Natural killer cell (primary cell): ENCODE data around the gene AUTS2. TPM values are rescaled to one million over a fixed set of nuclear protein-coding genes. Genes with fewer than 3 reads are reported as not detected.

Source experiments
- ATAC-seq, 3 donors: fragments of 150-1000 bp in 2 of 3; fragments of 200-7000 bp in 1 of 3; cut with Tn5 transposase; 1 replicate in 1 of 3; 2 replicates in 2 of 3; pipeline ENCODE4 v1.10.0; 2021; ENCODE audit warnings: mild to moderate bottlenecking in 2 of 3, moderate library complexity in 2 of 3
- DNase-seq, 2 donors: peaks; one replicate each; pipeline versions ENCODE4 v3.0.0 to v3.0.0-alpha.2; 2013 to 2021; ENCODE audit warnings: mixed read lengths in 1 of 2
- H3K27ac ChIP-seq: one replicate; pipeline ENCODE4 v1.5.1; 2013; ENCODE audit warnings: mild to moderate bottlenecking, low read length
- H3K27me3 ChIP-seq: one replicate; pipeline ENCODE4 v1.6.1; 2013; ENCODE audit warnings: low read length; ENCODE audit not compliant: control insufficient read depth, insufficient read depth
- H3K36me3 ChIP-seq: one replicate; pipeline ENCODE4 v1.6.1; 2013; ENCODE audit warnings: low read length; ENCODE audit not compliant: control insufficient read depth, insufficient read depth
- H3K4me1 ChIP-seq: one replicate; pipeline ENCODE4 v1.6.1; 2013; ENCODE audit warnings: low read length; ENCODE audit not compliant: control insufficient read depth, insufficient read depth
- H3K4me3 ChIP-seq: one replicate; pipeline ENCODE4 v1.5.1; 2013; ENCODE audit warnings: low read length
- H3K9me3 ChIP-seq: one replicate; pipeline ENCODE4 v1.6.1; 2013; ENCODE audit warnings: low read length; ENCODE audit not compliant: control insufficient read depth, insufficient read depth
- H3K27ac Mint-ChIP-seq, 2 donors: one replicate each; pipeline ENCODE4 v1.8.0; 2022; ENCODE audit warnings: mild to moderate bottlenecking in 2 of 2, mixed read lengths in 2 of 2, moderate library complexity in 1 of 2
- H3K27me3 Mint-ChIP-seq, 2 donors: one replicate each; pipeline ENCODE4 v1.8.0; 2022; ENCODE audit warnings: low read depth in 2 of 2, mixed read lengths in 2 of 2
- H3K36me3 Mint-ChIP-seq: one replicate; pipeline ENCODE4 v1.8.0; 2022; ENCODE audit warnings: mixed read lengths
- H3K4me1 Mint-ChIP-seq, 2 donors: one replicate each; pipeline ENCODE4 v1.8.0; 2022; ENCODE audit warnings: mixed read lengths in 2 of 2
- H3K4me3 Mint-ChIP-seq: one replicate; pipeline ENCODE4 v1.8.0; 2022; ENCODE audit warnings: mild to moderate bottlenecking, moderate library complexity, mixed read lengths
- H3K9me3 Mint-ChIP-seq, 2 donors: one replicate each; pipeline ENCODE4 v1.8.0; 2022; ENCODE audit warnings: mixed read lengths in 2 of 2
- CTCF ChIP-seq: fragments of 200-600 bp; IDR thresholded peaks from one replicate; pipeline ENCODE4 v1.8.0; 2022; ENCODE audit warnings: antibody characterized with exemption
- WGBS: methylation state at CpG from one replicate; pipeline ENCODE4 v1.1.7; 2013; ENCODE audit warnings: missing lambda C conversion rate; ENCODE audit not compliant: insufficient coverage; 5-methylcytosine and 5-hydroxymethylcytosine counted together
- intact Hi-C: fragments of 100-400 bp; cut with micrococcal nuclease; formaldehyde crosslinking; loops from one replicate; pipeline ENCODE4 v1.14.2; 2022
- total RNA-seq, 4 donors: library from RNA; stranded (reverse); fragments of 120-200 nt in 1 of 4; gene quantifications; one replicate each; pipeline versions ENCODE4 v1.2.3 to v1.2.4, GENCODE V29; 2013 to 2022

AUTS2 gene
- total RNA-seq, 3 donors from 2014 or later (not counting 1 experiment from before 2014, with no cell fraction given), result 147 to 197 (median 155) TPM

GRCh38 chr7:70307544-70308106 is 709.4 kb downstream of the AUTS2 start:
- Histone ChIP-seq H3K9me3 (no peaks in the 10 kb centered on the region), H3K4me3 (no peak overlapping the region), H3K27me3 (no peaks in the 10 kb centered on the region), H3K4me1 (peaks cover 22% of the 10 kb centered on the region), H3K27ac (no peak overlapping the region), H3K36me3 (no peaks in the 10 kb centered on the region)
- intact Hi-C loops, result loop anchor here (10.0 kb wide), 1 partner anchor 387 kb away; no protein-coding TSS in a partner anchor
- DNase-seq, result peak in 1 of 2 donors; percentile 49
- WGBS, result 95% methylated on average over 3 of the region's 3 CpGs
- Mint-ChIP-seq H3K4me3 (no peak overlapping the region), H3K27me3 (peaks cover 0 to 8% of the 10 kb centered on the region in 2 donors), H3K27ac (no peak overlapping the region), H3K9me3 (no peaks in the 10 kb centered on the region), H3K36me3 (no peaks in the 10 kb centered on the region), H3K4me1 (peaks cover 42% of the 10 kb centered on the region in 2 donors)
- ATAC-seq, result no peak
- TF ChIP-seq CTCF, result no peak

GRCh38 chr7:70312336-70312735 is 714.1 kb downstream of the AUTS2 start:
- ATAC-seq, result peak in 2 of 3 donors; percentile 48 to 73
- no peaks in the 10 kb centered on the region for H3K9me3 ChIP-seq
- H3K27ac ChIP-seq, result no peak overlapping the region
- Mint-ChIP-seq H3K36me3 (no peaks in the 10 kb centered on the region), H3K27ac (peak overlapping the region in 1 of 2 donors; percentile 64), H3K4me3 (peak overlapping the region; percentile 87), H3K9me3 (no peaks in the 10 kb centered on the region), H3K4me1 (peaks cover 22 to 23% of the 10 kb centered on the region in 2 donors), H3K27me3 (peaks cover 0 to 13% of the 10 kb centered on the region in 2 donors)
- no peaks in the 10 kb centered on the region for H3K27me3 ChIP-seq
- H3K36me3 ChIP-seq, result no peaks in the 10 kb centered on the region
- TF ChIP-seq CTCF, result no peak
- intact Hi-C loops, result no loop called here
- H3K4me1 ChIP-seq, result peaks cover 11% of the 10 kb centered on the region
- 25% methylated on average over 1 of the region's 1 CpG for WGBS
- no peak overlapping the region for H3K4me3 ChIP-seq
- DNase-seq, result peak in 1 of 2 donors; percentile 37

- peaks cover 15 to 19% of the 10 kb centered on the region in 2 donors for H3K4me1 Mint-ChIP-seq
- Histone ChIP-seq H3K27me3 (no peaks in the 10 kb centered on the region), H3K4me3 (no peak overlapping the region), H3K27ac (no peak overlapping the region), H3K36me3 (no peaks in the 10 kb centered on the region), H3K4me1 (peaks cover 11% of the 10 kb centered on the region), H3K9me3 (no peaks in the 10 kb centered on the region)
- DNase-seq, result no peak
- H3K9me3 Mint-ChIP-seq, result no peaks in the 10 kb centered on the region
- H3K4me3 Mint-ChIP-seq, result no peak overlapping the region
- no peak overlapping the region for H3K27ac Mint-ChIP-seq
- 93% methylated on average over 3 of the region's 3 CpGs for WGBS
- peaks cover 0 to 13% of the 10 kb centered on the region in 2 donors for H3K27me3 Mint-ChIP-seq
- no peak for TF ChIP-seq CTCF
- intact Hi-C loops, result no loop called here
- no peak for ATAC-seq
- H3K36me3 Mint-ChIP-seq, result no peaks in the 10 kb centered on the region
These were observed 715.0 kb downstream of the AUTS2 start for GRCh38 chr7:70313271-70313670.

GRCh38 chr7:70313687-70314086 is 715.4 kb downstream of the AUTS2 start:
- H3K4me3 ChIP-seq, result no peak overlapping the region
- 94% methylated on average over 10 of the region's 10 CpGs for WGBS
- Mint-ChIP-seq H3K4me3 (no peak overlapping the region), H3K4me1 (peaks cover 15 to 18% of the 10 kb centered on the region in 2 donors), H3K27ac (no peak overlapping the region), H3K9me3 (no peaks in the 10 kb centered on the region), H3K36me3 (no peaks in the 10 kb centered on the region), H3K27me3 (peaks cover 0 to 13% of the 10 kb centered on the region in 2 donors)
- ATAC-seq (no peak), DNase-seq (no peak)
- H3K27ac ChIP-seq, result no peak overlapping the region
- intact Hi-C loops, result no loop called here
- H3K27me3 ChIP-seq, result no peaks in the 10 kb centered on the region
- no peaks in the 10 kb centered on the region for H3K36me3 ChIP-seq
- peaks cover 11% of the 10 kb centered on the region for H3K4me1 ChIP-seq
- no peaks in the 10 kb centered on the region for H3K9me3 ChIP-seq
- no peak for TF ChIP-seq CTCF
